GM13977 (cell line): ENCODE data around the gene KCNIP4.
"Not testable (repeated sequence)": the region's sequence is repeated elsewhere in the genome, so short reads cannot be mapped to it uniquely, and the experiment has no call there.

Experiments
- DNase-seq: peaks from one replicate; pipeline ENCODE4 v3.0.0; 2012; ENCODE audit warnings: low spot score
- in situ Hi-C: fragments of 300-500 bp; cut with MboI; formaldehyde crosslinking; loops from one replicate; pipeline ENCODE4 v1.12.0; 2022; ENCODE audit warnings: low sequenced_read_pairs, low pct_unique_long_range_greater_than_20kb, mixed read lengths, inconsistent platforms; ENCODE audit not compliant: unreplicated experiment
- TF ChIP-seq, protein P1 (sequence below): IDR thresholded peaks from 2 replicates; pipeline ENCODE4 v1.5.1; 2012; ENCODE audit warnings: mild to moderate bottlenecking, control low read depth; ENCODE audit not compliant: insufficient read depth; ENCODE audit errors: extremely low read depth, missing control alignments

The KCNIP4 gene

GRCh38 chr4:21363701-21364100, 584.9 kb downstream of the KCNIP4 start:
- in situ Hi-C loops: no loop called here
- TF ChIP-seq, protein P1, sequence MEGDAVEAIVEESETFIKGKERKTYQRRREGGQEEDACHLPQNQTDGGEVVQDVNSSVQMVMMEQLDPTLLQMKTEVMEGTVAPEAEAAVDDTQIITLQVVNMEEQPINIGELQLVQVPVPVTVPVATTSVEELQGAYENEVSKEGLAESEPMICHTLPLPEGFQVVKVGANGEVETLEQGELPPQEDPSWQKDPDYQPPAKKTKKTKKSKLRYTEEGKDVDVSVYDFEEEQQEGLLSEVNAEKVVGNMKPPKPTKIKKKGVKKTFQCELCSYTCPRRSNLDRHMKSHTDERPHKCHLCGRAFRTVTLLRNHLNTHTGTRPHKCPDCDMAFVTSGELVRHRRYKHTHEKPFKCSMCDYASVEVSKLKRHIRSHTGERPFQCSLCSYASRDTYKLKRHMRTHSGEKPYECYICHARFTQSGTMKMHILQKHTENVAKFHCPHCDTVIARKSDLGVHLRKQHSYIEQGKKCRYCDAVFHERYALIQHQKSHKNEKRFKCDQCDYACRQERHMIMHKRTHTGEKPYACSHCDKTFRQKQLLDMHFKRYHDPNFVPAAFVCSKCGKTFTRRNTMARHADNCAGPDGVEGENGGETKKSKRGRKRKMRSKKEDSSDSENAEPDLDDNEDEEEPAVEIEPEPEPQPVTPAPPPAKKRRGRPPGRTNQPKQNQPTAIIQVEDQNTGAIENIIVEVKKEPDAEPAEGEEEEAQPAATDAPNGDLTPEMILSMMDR: no peak
- DNase-seq: no peak

GRCh38 chr4:21352354-21352753, 596.2 kb downstream of the KCNIP4 start:
- DNase-seq, in situ Hi-C loops: not testable (repeated sequence)

GRCh38 chr4:21347142-21347541, 601.4 kb downstream of the KCNIP4 start:
- no peak for DNase-seq
- TF ChIP-seq, protein P1: no peak
- in situ Hi-C loops: no loop called here

- no peak for DNase-seq
- TF ChIP-seq, protein P1: no peak
- in situ Hi-C loops: no loop called here
Observed at GRCh38 chr4:21327976-21328700, 620.4 kb downstream of the KCNIP4 start.

GRCh38 chr4:21320034-21320433, 628.5 kb downstream of the KCNIP4 start:
- TF ChIP-seq, protein P1: no peak
- in situ Hi-C loops: no loop called here
- no peak for DNase-seq

DNA sequence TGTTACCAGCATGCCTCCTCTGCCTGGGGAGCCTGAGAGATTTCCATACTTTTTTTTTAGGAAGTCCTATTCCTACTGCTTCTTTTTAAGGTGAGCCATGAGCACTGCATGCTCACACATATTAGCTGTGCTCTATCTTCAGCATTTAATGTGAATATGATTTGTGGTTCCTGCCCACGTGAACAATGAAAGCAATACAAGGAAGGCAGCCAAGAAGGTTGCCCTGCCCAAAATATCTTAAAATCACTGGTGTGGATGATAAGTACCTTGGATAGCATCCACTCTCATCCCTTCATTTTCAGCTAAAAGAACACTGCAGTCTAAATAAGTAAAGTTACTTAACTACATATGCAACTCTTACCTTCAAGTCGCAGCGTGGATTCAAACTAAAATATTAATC, 640.9 kb downstream of the KCNIP4 start:
- DNase-seq: no peak
- in situ Hi-C loops: no loop called here
- TF ChIP-seq, protein P1: no peak

DNA sequence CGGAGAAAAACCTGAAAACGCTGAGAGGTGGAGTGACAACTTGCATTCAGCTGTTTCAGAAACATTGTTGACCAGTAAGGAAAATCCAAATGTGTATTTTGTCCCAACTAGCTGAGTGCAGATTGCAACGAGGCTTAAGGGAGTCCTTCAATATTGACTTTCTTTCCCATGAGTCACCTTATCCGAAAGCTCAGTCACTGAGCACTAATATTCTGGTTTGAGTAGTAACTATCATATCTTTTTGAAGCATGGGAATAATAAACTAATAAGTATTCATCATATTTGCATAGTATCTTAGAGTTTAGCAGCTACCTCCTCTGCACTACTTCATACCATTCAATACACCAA, 644.1 kb downstream of the KCNIP4 start:
- no peak for DNase-seq
- in situ Hi-C loops: no loop called here
- TF ChIP-seq, protein P1: no peak
